ENCODE data around the gene MXRA8.

The MXRA8 gene

DNA sequence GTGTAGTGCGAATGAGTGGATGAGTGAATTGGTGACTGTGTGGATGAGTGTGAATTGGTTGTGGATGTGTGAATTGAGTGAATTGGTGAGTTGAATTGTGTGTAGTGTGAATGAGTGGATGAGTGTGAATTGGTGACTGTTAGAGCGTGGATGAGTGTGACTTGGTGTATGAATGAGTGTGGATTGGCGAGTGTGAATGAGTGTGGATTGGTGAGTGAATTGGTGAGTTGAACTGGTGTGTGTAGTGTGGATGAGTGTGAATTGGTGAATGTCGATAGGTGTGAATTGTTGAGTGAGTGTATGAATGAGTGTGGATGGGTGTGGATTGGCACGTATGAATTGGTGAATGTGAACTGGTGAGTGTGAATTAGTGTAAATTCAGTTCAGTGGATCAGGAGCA is 9.0 kb upstream of the MXRA8 start:
- DNase-seq (ENCODE audit: extremely low spot score): no peak
- TF ChIP-seq, protein P1, sequence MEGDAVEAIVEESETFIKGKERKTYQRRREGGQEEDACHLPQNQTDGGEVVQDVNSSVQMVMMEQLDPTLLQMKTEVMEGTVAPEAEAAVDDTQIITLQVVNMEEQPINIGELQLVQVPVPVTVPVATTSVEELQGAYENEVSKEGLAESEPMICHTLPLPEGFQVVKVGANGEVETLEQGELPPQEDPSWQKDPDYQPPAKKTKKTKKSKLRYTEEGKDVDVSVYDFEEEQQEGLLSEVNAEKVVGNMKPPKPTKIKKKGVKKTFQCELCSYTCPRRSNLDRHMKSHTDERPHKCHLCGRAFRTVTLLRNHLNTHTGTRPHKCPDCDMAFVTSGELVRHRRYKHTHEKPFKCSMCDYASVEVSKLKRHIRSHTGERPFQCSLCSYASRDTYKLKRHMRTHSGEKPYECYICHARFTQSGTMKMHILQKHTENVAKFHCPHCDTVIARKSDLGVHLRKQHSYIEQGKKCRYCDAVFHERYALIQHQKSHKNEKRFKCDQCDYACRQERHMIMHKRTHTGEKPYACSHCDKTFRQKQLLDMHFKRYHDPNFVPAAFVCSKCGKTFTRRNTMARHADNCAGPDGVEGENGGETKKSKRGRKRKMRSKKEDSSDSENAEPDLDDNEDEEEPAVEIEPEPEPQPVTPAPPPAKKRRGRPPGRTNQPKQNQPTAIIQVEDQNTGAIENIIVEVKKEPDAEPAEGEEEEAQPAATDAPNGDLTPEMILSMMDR (IDR thresholded peaks at IDR 0.05; ENCODE audit: control extremely low read depth, extremely low read depth, low read depth, missing control alignments): no peak
- ChIA-PET CTCF (no interaction called here), POLR2A (no interaction called here)

DNA sequence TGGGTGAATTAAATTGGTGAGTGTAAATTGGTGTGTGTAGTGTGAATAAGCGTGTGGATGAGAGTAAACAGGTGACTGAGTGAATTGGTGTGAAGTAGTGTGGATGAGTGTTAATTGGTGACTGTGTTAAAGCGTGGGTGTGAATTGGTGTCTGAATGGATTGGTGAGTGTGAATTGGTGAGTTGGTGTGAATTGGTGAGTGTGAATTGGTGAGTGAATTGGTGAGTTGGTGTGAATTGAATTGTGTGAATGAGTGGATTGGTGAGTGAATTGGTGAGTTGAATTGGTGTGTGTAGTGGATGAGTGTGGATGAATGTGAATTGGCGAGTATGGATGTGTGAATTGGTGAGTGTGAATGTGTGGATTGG is 8.3 kb upstream of the MXRA8 start:
- TF ChIP-seq, protein P1 (IDR thresholded peaks at IDR 0.05; ENCODE audit: control extremely low read depth, extremely low read depth, low read depth, missing control alignments): no peak
- CTCF ChIA-PET: no interaction called here
- DNase-seq (ENCODE audit: extremely low spot score): no peak
- POLR2A ChIA-PET: no interaction called here

DNA sequence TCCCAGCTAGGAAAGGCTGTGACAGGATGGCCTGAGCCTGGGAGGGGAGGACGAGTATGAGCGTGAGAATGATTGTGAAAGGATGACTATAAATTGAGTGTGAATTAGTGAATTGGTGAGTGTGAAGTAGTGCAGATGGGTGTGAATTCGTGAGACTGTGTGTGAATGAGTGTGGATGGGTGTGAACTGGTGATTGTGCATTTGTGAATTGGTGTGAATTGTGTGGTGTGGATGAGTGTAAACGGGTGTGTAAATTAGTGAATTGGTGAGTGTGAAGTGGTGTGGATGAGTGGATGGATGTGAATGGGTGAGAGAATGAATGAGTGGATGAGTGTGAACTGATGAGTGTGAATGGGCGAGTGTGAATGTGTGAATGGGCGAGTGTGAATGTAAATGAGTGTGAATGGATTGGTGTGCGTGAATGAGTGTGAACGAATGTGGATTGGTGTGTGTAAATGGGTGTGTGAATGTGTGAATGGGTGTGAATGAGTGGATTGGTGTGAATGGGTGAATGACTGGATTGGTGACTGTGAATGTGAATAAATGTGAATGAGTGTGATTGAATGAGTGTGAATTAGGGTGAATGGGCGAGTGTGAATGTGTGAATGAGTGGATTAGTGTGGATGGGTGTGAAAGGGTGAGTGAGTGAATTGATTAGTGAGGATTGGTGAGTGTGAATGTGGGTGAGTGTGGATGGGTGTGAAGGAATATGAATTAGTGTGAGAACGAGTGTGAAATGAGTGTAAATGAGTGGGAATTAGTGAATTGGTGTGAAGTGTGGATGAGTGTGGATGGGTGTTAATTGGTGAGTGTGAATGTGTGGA is 7.7 kb upstream of the MXRA8 start:
- no peak for DNase-seq (ENCODE audit: extremely low spot score)
- CTCF ChIA-PET: interaction anchor here (1.2 kb wide), 1 partner anchor 18 kb away, joined by 3 read pairs; no protein-coding TSS in a partner anchor
- POLR2A ChIA-PET: no interaction called here
- TF ChIP-seq, protein P1 (IDR thresholded peaks at IDR 0.05; ENCODE audit: control extremely low read depth, extremely low read depth, low read depth, missing control alignments): no peak

DNA sequence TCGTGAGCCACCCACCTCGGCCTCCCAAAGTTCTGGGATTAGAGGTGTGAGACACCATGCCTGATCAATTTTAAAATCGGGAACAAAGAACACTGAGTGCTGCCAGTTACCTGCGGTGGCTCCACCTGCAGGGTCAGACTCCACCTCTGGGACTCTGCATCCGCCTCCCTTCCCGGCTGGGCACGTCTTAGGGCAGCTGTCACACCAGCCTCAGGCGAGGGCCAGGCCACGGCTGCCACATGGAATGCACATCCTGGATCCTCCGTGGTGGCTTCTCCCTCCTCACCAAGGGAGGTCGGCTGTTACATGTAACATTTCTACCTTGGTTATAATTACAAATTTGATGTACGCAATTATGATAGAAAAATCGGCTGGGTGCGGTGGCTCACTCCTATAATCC is 5.9 kb upstream of the MXRA8 start:
- DNase-seq (ENCODE audit: extremely low spot score): no peak
- TF ChIP-seq, protein P1 (IDR thresholded peaks at IDR 0.05; ENCODE audit: control extremely low read depth, extremely low read depth, low read depth, missing control alignments): no peak
- POLR2A ChIA-PET: no interaction called here
- CTCF ChIA-PET: interaction anchor here (2.8 kb wide), 1 partner anchor 8 kb away, joined by 15 read pairs; no protein-coding TSS in a partner anchor

DNA sequence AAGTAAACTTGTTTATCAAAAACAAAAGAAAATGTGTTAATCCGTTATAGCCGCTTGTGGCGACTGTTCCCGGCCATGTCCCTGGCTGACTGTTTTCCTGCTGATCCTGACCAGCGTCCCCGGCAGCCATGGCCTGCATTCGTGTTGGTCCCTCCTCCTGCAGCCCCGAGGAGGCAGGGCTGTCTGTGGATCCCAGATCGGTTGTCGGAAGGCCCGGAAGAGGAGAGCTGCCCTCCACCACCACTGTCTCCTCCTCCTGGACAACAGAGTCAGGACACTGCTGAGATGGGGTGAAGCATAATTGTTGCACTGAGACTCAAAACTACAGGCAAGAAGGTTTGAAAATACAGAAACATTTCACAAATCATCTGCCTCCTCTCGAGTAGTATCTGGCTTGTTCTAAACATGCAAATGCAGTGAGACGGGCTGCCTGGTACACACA is 3.6 kb upstream of the MXRA8 start:
- POLR2A ChIA-PET: no interaction called here
- CTCF ChIA-PET: interaction anchor here (2.8 kb wide), 1 partner anchor 10 kb away, joined by 15 read pairs; no protein-coding TSS in a partner anchor
- TF ChIP-seq, protein P1 (IDR thresholded peaks at IDR 0.05; ENCODE audit: control extremely low read depth, extremely low read depth, low read depth, missing control alignments): no peak
- no peak for DNase-seq (ENCODE audit: extremely low spot score)

DNA sequence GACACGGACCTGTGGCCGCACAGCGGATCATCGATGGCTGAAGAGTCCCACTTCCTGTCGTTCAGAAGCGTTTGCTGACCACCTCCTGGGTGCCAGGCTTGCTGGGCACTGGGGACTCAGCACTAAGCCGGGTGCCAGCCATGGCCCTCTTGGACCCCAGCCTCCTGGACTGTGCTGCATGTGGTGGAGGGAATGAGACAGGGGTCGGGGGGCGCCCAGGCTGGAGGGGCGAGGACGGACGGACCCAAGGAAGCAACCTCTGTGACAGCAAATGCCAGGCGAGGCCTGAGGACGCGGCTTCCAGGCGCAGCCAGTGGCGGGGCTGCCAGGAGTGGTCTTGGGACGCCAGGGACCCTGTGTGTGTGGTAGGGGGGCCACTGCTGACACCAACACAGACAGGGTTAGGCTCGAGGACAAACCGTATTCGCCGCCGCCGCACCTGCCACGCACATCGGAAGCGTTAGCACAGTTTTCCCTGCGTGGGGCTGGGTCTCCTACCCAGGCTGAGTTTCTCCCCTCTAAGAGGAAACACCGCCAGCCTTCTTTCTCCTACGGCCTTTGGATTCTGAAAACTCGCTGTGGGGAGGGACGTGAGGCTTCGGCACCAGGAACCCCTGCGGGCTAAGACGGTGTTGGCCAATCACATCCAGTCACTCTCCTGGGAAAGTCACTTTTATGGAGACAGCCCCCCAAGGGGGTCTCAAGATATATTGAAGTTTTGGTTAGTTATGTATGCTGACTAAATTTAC is 3.1 kb upstream of the MXRA8 start:
- CTCF ChIA-PET: interaction anchor here (2.8 kb wide), 1 partner anchor 11 kb away, joined by 15 read pairs; no protein-coding TSS in a partner anchor
- POLR2A ChIA-PET: no interaction called here
- no peak for DNase-seq (ENCODE audit: extremely low spot score)
- TF ChIP-seq, protein P1 (IDR thresholded peaks at IDR 0.05; ENCODE audit: control extremely low read depth, extremely low read depth, low read depth, missing control alignments): no peak

Data from GM10248 (cell line).